HepG2 (cell line): ENCODE results near the gene ATN1. TPM values are rescaled to one million over a fixed set of nuclear protein-coding genes. Genes with fewer than 3 reads are reported as not detected.
A peak's percentile ranks its signal among the peaks of the same experiment; 100 is the strongest.

ENCODE experiments used
- ATAC-seq: fragments of 200-7000 bp; cut with Tn5 transposase; 3 replicates; pipeline ENCODE4 v1.9.1; 2020; ENCODE audit warnings: mild to moderate bottlenecking, moderate library complexity
- BruUV-seq: library from RNA; stranded (reverse); fragments of 400-500 nt; replicated peaks from 2 replicates; lab custom pipeline; 2021; lab: Mats Ljungman, UMichigan
- CTCF ChIA-PET: fragments of 300-600 bp; formaldehyde crosslinking; extraction: SDS; loops from one replicate; lab custom pipeline; 2021; ENCODE audit warnings: low total read pairs, inconsistent platforms, low intra/inter-chr PET ratio; lab: Yijun Ruan, JAX
- POLR2A ChIA-PET: fragments of 350-600 bp; sonication (Branson Sonifier 250); formaldehyde crosslinking; loops from one replicate; lab custom pipeline; 2020; ENCODE audit warnings: antibody characterized with exemption, inconsistent platforms; lab: Yijun Ruan, JAX
- DNase-seq: peaks from one replicate; pipeline ENCODE4 v3.0.0-alpha.2; 2015; ENCODE audit warnings: low spot score
- FAIRE-seq: peaks from 3 replicates; lab custom pipeline; 2011; peaks lifted over from hg19 to GRCh38; lab: Jason Lieb, UNC
- H2AFZ ChIP-seq: one replicate; pipeline ENCODE4 v1.6.1; 2011; ENCODE audit warnings: low read length, inconsistent platforms
- H3K27ac ChIP-seq: fragments of 300-600 bp; 3 replicates; pipeline ENCODE4 v1.8.0; 2011; ENCODE audit warnings: mixed run types, mild to moderate bottlenecking, mixed read lengths, low read length, inconsistent platforms; ENCODE audit not compliant: insufficient read depth; ENCODE audit errors: extremely low read length
- H3K27me3 ChIP-seq, 2 experiments: fragments of 200-600 bp in 1 of 2; 2 replicates in 1 of 2; 3 replicates in 1 of 2; pipeline versions ENCODE4 v1.6.0 to v1.8.0; 2011; ENCODE audit warnings: low read length in 2 of 2, mild to moderate bottlenecking in 2 of 2, moderate library complexity in 2 of 2, inconsistent platforms in 1 of 2; ENCODE audit not compliant: insufficient read depth in 2 of 2, control insufficient read depth in 1 of 2
- H3K36me3 ChIP-seq, 2 experiments: fragments of 200-600 bp in 1 of 2; replicated peaks in 1 of 2; 2 replicates in 1 of 2; 3 replicates in 1 of 2; pipeline versions ENCODE4 v1.5.1 to v1.8.0; 2011; ENCODE audit warnings: low read length in 2 of 2, inconsistent platforms in 1 of 2; ENCODE audit not compliant: insufficient read depth in 2 of 2, control insufficient read depth in 1 of 2
- H3K4me1 ChIP-seq: 2 replicates; pipeline ENCODE4 v1.5.1; 2012; ENCODE audit warnings: low read length, inconsistent platforms; ENCODE audit not compliant: insufficient read depth
- H3K4me2 ChIP-seq: 2 replicates; pipeline ENCODE4 v1.6.0; 2011; ENCODE audit warnings: low read depth, low read length, inconsistent platforms
- H3K4me3 ChIP-seq, 3 experiments: fragments of 200-600 bp in 1 of 3; sonication (generic), shearing (Covaris generic) in 1 of 3; replicated peaks in 1 of 3; 2 replicates each; pipeline ENCODE4 v1.5.1; 2011 to 2016; ENCODE audit warnings: low read length in 3 of 3, inconsistent platforms in 2 of 3, low read depth in 2 of 3, mild to moderate bottlenecking in 2 of 3, control low read depth in 1 of 3, mixed read lengths in 1 of 3; ENCODE audit not compliant: insufficient read depth in 1 of 3
- H3K79me2 ChIP-seq: one replicate; pipeline ENCODE4 v1.6.1; 2011; ENCODE audit warnings: low read length, inconsistent platforms; ENCODE audit not compliant: insufficient read depth
- H3K9ac ChIP-seq: 2 replicates; pipeline ENCODE4 v1.6.0; 2011; ENCODE audit warnings: mild to moderate bottlenecking, low read depth, low read length, inconsistent platforms; ENCODE audit not compliant: insufficient read depth
- H3K9me3 ChIP-seq: 2 replicates; pipeline ENCODE4 v1.5.1; 2012; ENCODE audit warnings: mild to moderate bottlenecking, low read length
- H4K20me1 ChIP-seq: 2 replicates; pipeline ENCODE4 v1.6.0; 2011; ENCODE audit warnings: inconsistent platforms, mild to moderate bottlenecking, low read length, moderate library complexity; ENCODE audit not compliant: insufficient read depth
- AGO2 ChIP-seq: fragments of 200-400 bp; formaldehyde crosslinking; optimal IDR thresholded peaks from 2 replicates; pipeline ENCODE3; 2017; ENCODE audit warnings: mild to moderate bottlenecking, low read depth, low read length, moderate library complexity
- AKAP8 ChIP-seq: sonication (generic); formaldehyde crosslinking; IDR thresholded peaks from 2 replicates; pipeline ENCODE4 v1.5.1; 2020; ENCODE audit warnings: mild to moderate bottlenecking, missing genetic modification reagents
- EP300 ChIP-seq, 3 experiments: sonication (generic) in 1 of 3; formaldehyde crosslinking in 1 of 3; IDR thresholded peaks; 2 replicates each; pipeline versions ENCODE4 v1.5.1 to v1.6.1; 2011 to 2020; ENCODE audit warnings: low read depth in 2 of 3, low read length in 2 of 3, borderline replicate concordance in 1 of 3, improper control_type of control experiment in 1 of 3, mild to moderate bottlenecking in 1 of 3, missing genetic modification reagents in 1 of 3, moderate library complexity in 1 of 3
- HOXA7 ChIP-seq: sonication (generic); formaldehyde crosslinking; IDR thresholded peaks from 2 replicates; pipeline ENCODE4 v1.8.1; 2022; ENCODE audit warnings: mild to moderate bottlenecking, missing genetic modification reagents, moderate library complexity
- MLXIP ChIP-seq: sonication (generic); formaldehyde crosslinking; IDR thresholded peaks from 2 replicates; pipeline ENCODE4 v1.9.0; 2021; ENCODE audit warnings: missing genetic modification reagents, borderline replicate concordance
- NFE2L1 ChIP-seq: sonication (generic); formaldehyde crosslinking; IDR thresholded peaks from 2 replicates; pipeline ENCODE4 v1.4.0; 2020; ENCODE audit warnings: missing genetic modification reagents, mild to moderate bottlenecking, borderline replicate concordance
- NR2F2 ChIP-seq: IDR thresholded peaks from 2 replicates; pipeline ENCODE4 v1.6.1; 2012; ENCODE audit warnings: low read depth, inconsistent platforms, borderline replicate concordance
- PHF8 ChIP-seq: sonication (generic); formaldehyde crosslinking; IDR thresholded peaks from 2 replicates; pipeline ENCODE4 v1.5.0; 2020; ENCODE audit warnings: missing genetic modification reagents
- RBFOX2 ChIP-seq: fragments of 200-400 bp; formaldehyde crosslinking; IDR thresholded peaks from 2 replicates; pipeline ENCODE4 v1.6.1; 2017; ENCODE audit warnings: low read depth, mild to moderate bottlenecking, low read length
- RBM22 ChIP-seq: fragments of 200-400 bp; formaldehyde crosslinking; optimal IDR thresholded peaks from 2 replicates; pipeline ENCODE3; 2017; ENCODE audit warnings: mild to moderate bottlenecking, low read length, moderate library complexity
- RFX5 ChIP-seq: IDR thresholded peaks from 2 replicates; pipeline ENCODE4 v1.6.1; 2011; ENCODE audit warnings: low read depth, low read length, improper control_type of control experiment
- SIN3A ChIP-seq: IDR thresholded peaks from 2 replicates; pipeline ENCODE4 v1.6.1; 2011; ENCODE audit warnings: low read depth, mild to moderate bottlenecking, control low read depth, low read length, borderline replicate concordance
- TBX2 ChIP-seq: sonication (generic); formaldehyde crosslinking; IDR thresholded peaks from 2 replicates; pipeline ENCODE4 v1.5.0; 2020; ENCODE audit warnings: missing genetic modification reagents, mild to moderate bottlenecking, borderline replicate concordance
- ZBTB33 ChIP-seq: sonication (generic); formaldehyde crosslinking; IDR thresholded peaks from 2 replicates; pipeline ENCODE4 v1.4.0; 2020; ENCODE audit warnings: missing genetic modification reagents
- ZNF333 ChIP-seq: sonication (generic); formaldehyde crosslinking; IDR thresholded peaks from 2 replicates; pipeline ENCODE4 v1.4.0; 2020; ENCODE audit warnings: mild to moderate bottlenecking, missing genetic modification reagents, borderline replicate concordance
- ZNF496 ChIP-seq: sonication (generic); formaldehyde crosslinking; IDR thresholded peaks from 2 replicates; pipeline ENCODE4 v1.8.1; 2023; ENCODE audit warnings: mild to moderate bottlenecking, moderate library complexity, missing genetic modification reagents; ENCODE audit not compliant: insufficient replicate concordance
- WGBS: methylation state at CpG from one replicate; pipeline ENCODE4 v1.1.6; 2017; ENCODE audit warnings: low lambda C conversion rate; 5-methylcytosine and 5-hydroxymethylcytosine counted together
- in situ Hi-C: cut with HindIII; loops from 2 replicates; pipeline ENCODE4 v1.10.0; 2017; ENCODE audit warnings: low pct_unique_long_range_greater_than_20kb; ENCODE audit not compliant: extremely low pct_ligation_motif_present
- intact Hi-C: fragments of 100-400 bp; cut with micrococcal nuclease; formaldehyde crosslinking; loops from one replicate; pipeline ENCODE4 v1.10.0; 2022; ENCODE audit not compliant: unreplicated experiment
- polyA plus RNA-seq, 8 experiments: library from polyadenylated mRNA; depleted of rRNA in 3 of 8; stranded (reverse) in 7 of 8; unstranded in 1 of 8; fragments of >200 nt; fragmentation: Illumina TruSeq in 4 of 8; extraction: Trizol in 4 of 8; gene quantifications; 2 replicates each; pipeline versions ENCODE4 v1.2.1 to v1.2.3, GENCODE V29; 2011 to 2016; ENCODE audit warnings: low read depth in 4 of 8, missing spikeins in 1 of 8, mixed read lengths in 1 of 8; ENCODE audit not compliant: insufficient read depth in 1 of 8
- total RNA-seq, 5 experiments: library from RNA; depleted of rRNA; stranded (reverse); fragments of >200 nt; fragmentation: Illumina TruSeq; extraction: Trizol; gene quantifications; 2 replicates each; pipeline ENCODE4 v1.2.3, GENCODE V29; 2016; ENCODE audit warnings: low read depth in 1 of 5

ATN1 gene
- total and polyA plus RNA-seq, 2 of the 13 experiments (the other 11 are each of a cell fraction or from before 2014, with no cell fraction given), result 2.1 to 8.6 TPM

GRCh38 chr12:6941782-6942181 lies 14.0 kb downstream of the ATN1 start (continued):
- TF ChIP-seq EP300 (IDR thresholded peaks at IDR 0.05; ENCODE audit: low read depth in 2 of 2, low read length in 2 of 2) (no peak), EP300 (CRISPR knock-in tag; IDR thresholded peaks at IDR 0.05; ENCODE audit: borderline replicate concordance) (no peak), ZNF496 (no peak), NFE2L1 (CRISPR knock-in tag) (no peak), RFX5 (no peak), HOXA7 (CRISPR knock-in tag) (no peak), NR2F2 (no peak)
- TF ChIP-seq, all 625 proteins: peak for 0

- intact Hi-C loops (no loop called here), in situ Hi-C loops (loop anchor here (10.0 kb wide), 1 partner anchor 173 kb away; no protein-coding TSS in a partner anchor)
- WGBS, result 97% methylated on average over 7 of the region's 11 CpGs
- Histone ChIP-seq H3K27ac (peak overlapping the region; percentile 98), H3K9ac (0 out of 2 replicates have a peak overlapping the region, but pooled peaks have one; percentile 82), H3K79me2 (no peaks in the 10 kb centered on the region), H3K36me3 (peaks cover 0 to 10% of the 10 kb centered on the region in 2 experiments; a peak in 2 of 5 replicates), H3K9me3 (no peaks in the 10 kb centered on the region), H3K4me2 (no peak overlapping the region), H2AFZ (no peak overlapping the region), H3K4me3 (no peak overlapping the region), H4K20me1 (no peaks in the 10 kb centered on the region), H3K27me3 (no peaks in the 10 kb centered on the region), H3K4me1 (peaks cover 48% of the 10 kb centered on the region)
- CTCF ChIA-PET, result no interaction called here
- FAIRE-seq (no peak), ATAC-seq (no peak), DNase-seq (no peak)
- POLR2A ChIA-PET, result interaction anchor here (0.6 to 2.5 kb wide), 5 partner anchors 35 to 189 kb away, joined by 3 to 12 read pairs (median 4); partner anchors contain the start of gene TPI1
- no TSS peak for BruUV-seq
- TF ChIP-seq AKAP8 (no peak), PHF8 (CRISPR knock-in tag) (no peak), MLXIP (no peak), ZBTB33 (peak; percentile 94), ZNF333 (CRISPR knock-in tag) (0 out of 2 replicates have a peak, but pooled peaks have one; percentile 8), AGO2 (peak; percentile 57), RBFOX2 (no peak), SIN3A (no peak), TBX2 (CRISPR knock-in tag) (no peak), RBM22 (peak; percentile 24)
Observed at GRCh38 chr12:6942331-6942665, 14.5 kb downstream of the ATN1 start.
